ENCODE measurements around the gene YPEL5. TPM values are rescaled to one million over a fixed set of nuclear protein-coding genes. Genes with fewer than 3 reads are reported as not detected.

The YPEL5 gene
- total RNA-seq, 2 experiments from 2014 or later, result 28.0 to 28.4 TPM

- H3K27ac Mint-ChIP-seq, result no peak overlapping the region
- ATAC-seq, result no peak
- H3K36me3 Mint-ChIP-seq (ENCODE audit: low read depth), result no peaks in the 10 kb centered on the region
- no peak for TF ChIP-seq CTCF (IDR thresholded peaks at IDR 0.05)
- no peaks in the 10 kb centered on the region for H3K4me1 Mint-ChIP-seq (ENCODE audit: low read depth)
- ChIA-PET POLR2A (interaction anchor here (0.6 kb wide), 1 partner anchor 518 kb away, joined by 3 read pairs; no protein-coding TSS in a partner anchor), CTCF (interaction anchor here (1.5 kb wide), 3 partner anchors 12 to 532 kb away, joined by 5 to 7 read pairs (median 5); no protein-coding TSS in a partner anchor)
- DNase-seq, result no peak
- no peaks in the 10 kb centered on the region for H3K27me3 Mint-ChIP-seq
- no peaks in the 10 kb centered on the region for H3K9me3 Mint-ChIP-seq
- intact Hi-C loops (cut with micrococcal nuclease), result no loop called here
- no peak overlapping the region for H3K4me3 Mint-ChIP-seq
Observed at GRCh38 chr2:30179536-30179935, 32.7 kb downstream of the YPEL5 start.

GRCh38 chr2:30180226-30180625 lies 33.4 kb downstream of the YPEL5 start:
- ChIA-PET CTCF (interaction anchor here (1.3 to 1.5 kb wide), 5 partner anchors 13 to 531 kb away, joined by 4 to 7 read pairs (median 5); no protein-coding TSS in a partner anchor), POLR2A (interaction anchor here (0.6 kb wide), 1 partner anchor 518 kb away, joined by 3 read pairs; no protein-coding TSS in a partner anchor)
- ATAC-seq, result no peak
- no peak for TF ChIP-seq CTCF (IDR thresholded peaks at IDR 0.05)
- no peaks in the 10 kb centered on the region for H3K4me1 Mint-ChIP-seq (ENCODE audit: low read depth)
- H3K36me3 Mint-ChIP-seq (ENCODE audit: low read depth), result no peaks in the 10 kb centered on the region
- intact Hi-C loops (cut with micrococcal nuclease), result no loop called here
- no peak overlapping the region for H3K4me3 Mint-ChIP-seq
- no peaks in the 10 kb centered on the region for H3K9me3 Mint-ChIP-seq
- H3K27ac Mint-ChIP-seq, result no peak overlapping the region
- no peaks in the 10 kb centered on the region for H3K27me3 Mint-ChIP-seq
- no peak for DNase-seq

DNA sequence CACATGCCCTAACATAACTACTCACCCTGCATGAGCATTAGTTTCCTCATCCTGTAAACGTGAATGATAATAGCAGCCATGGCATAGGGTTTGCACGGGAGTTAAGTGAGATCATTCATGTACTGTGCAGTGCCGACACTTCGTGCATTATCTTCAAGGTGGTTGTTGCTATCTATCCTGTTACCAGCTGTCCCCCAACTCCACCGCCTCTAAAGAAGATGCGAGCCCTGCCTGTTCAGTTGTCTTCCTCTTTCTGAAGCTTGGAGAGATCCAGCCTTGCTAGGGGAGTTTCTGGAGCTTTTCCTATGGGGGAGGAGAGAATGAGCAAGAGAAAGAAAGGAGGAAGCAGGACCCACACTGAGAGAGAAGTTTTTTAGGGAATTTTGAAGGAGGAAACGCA lies 34.4 kb downstream of the YPEL5 start:
- Mint-ChIP-seq H3K36me3 (ENCODE audit: low read depth) (no peaks in the 10 kb centered on the region), H3K9me3 (no peaks in the 10 kb centered on the region), H3K27ac (no peak overlapping the region), H3K4me3 (no peak overlapping the region), H3K27me3 (no peaks in the 10 kb centered on the region), H3K4me1 (ENCODE audit: low read depth) (no peaks in the 10 kb centered on the region)
- DNase-seq (no peak), ATAC-seq (no peak)
- no peak for TF ChIP-seq CTCF (IDR thresholded peaks at IDR 0.05)
- intact Hi-C loops (cut with micrococcal nuclease), result no loop called here
- CTCF ChIA-PET, result interaction anchor here (1.1 to 1.4 kb wide), 5 partner anchors 16 to 526 kb away, joined by 3 to 5 read pairs (median 4); no protein-coding TSS in a partner anchor
- POLR2A ChIA-PET, result interaction anchor here (0.6 kb wide), 1 partner anchor 1571 kb away, joined by 3 read pairs; no protein-coding TSS in a partner anchor

- Mint-ChIP-seq H3K4me1 (ENCODE audit: low read depth) (peaks cover 3% of the 10 kb centered on the region), H3K27ac (no peak overlapping the region), H3K27me3 (no peaks in the 10 kb centered on the region), H3K9me3 (no peaks in the 10 kb centered on the region), H3K36me3 (ENCODE audit: low read depth) (no peaks in the 10 kb centered on the region), H3K4me3 (no peak overlapping the region)
- no peak for TF ChIP-seq CTCF (IDR thresholded peaks at IDR 0.05)
- POLR2A ChIA-PET, result interaction anchor here (1.1 kb wide), 1 partner anchor 19 kb away, joined by 4 read pairs; no protein-coding TSS in a partner anchor
- ATAC-seq (no peak), DNase-seq (no peak)
- intact Hi-C loops (cut with micrococcal nuclease), result no loop called here
- CTCF ChIA-PET, result interaction anchor here (1.3 kb wide), 1 partner anchor 527 kb away, joined by 9 read pairs; no protein-coding TSS in a partner anchor
Observed at GRCh38 chr2:30184035-30184434, 37.2 kb downstream of the YPEL5 start.

- no peak for DNase-seq
- TF ChIP-seq CTCF (IDR thresholded peaks at IDR 0.05), result no peak
- H3K4me1 Mint-ChIP-seq (ENCODE audit: low read depth), result peaks cover 3% of the 10 kb centered on the region
- intact Hi-C loops (cut with micrococcal nuclease), result no loop called here
- H3K4me3 Mint-ChIP-seq, result no peak overlapping the region
- no peak overlapping the region for H3K27ac Mint-ChIP-seq
- CTCF ChIA-PET, result interaction anchor here (0.7 to 1.0 kb wide), 2 partner anchors 20 to 23 kb away, joined by 4 read pairs; no protein-coding TSS in a partner anchor
- POLR2A ChIA-PET, result interaction anchor here (1.2 kb wide), 1 partner anchor 19 kb away, joined by 3 read pairs; no protein-coding TSS in a partner anchor
- ATAC-seq, result no peak
- no peaks in the 10 kb centered on the region for H3K27me3 Mint-ChIP-seq
- no peaks in the 10 kb centered on the region for H3K9me3 Mint-ChIP-seq
- no peaks in the 10 kb centered on the region for H3K36me3 Mint-ChIP-seq (ENCODE audit: low read depth)
Observed at GRCh38 chr2:30185178-30185577, 38.4 kb downstream of the YPEL5 start.

All from activated CD8-positive, alpha-beta T cell treated with anti-CD3 and anti-CD28 coated beads for 36 hours (primary cell).